ENCODE data around the gene ATP2B2. TPM values are rescaled to one million over a fixed set of nuclear protein-coding genes. Genes with fewer than 3 reads are reported as not detected.

The ATP2B2 gene
- total RNA-seq, 4 donors from 2014 or later, result 0.31 to 2.9 (median 1.8) TPM

DNA sequence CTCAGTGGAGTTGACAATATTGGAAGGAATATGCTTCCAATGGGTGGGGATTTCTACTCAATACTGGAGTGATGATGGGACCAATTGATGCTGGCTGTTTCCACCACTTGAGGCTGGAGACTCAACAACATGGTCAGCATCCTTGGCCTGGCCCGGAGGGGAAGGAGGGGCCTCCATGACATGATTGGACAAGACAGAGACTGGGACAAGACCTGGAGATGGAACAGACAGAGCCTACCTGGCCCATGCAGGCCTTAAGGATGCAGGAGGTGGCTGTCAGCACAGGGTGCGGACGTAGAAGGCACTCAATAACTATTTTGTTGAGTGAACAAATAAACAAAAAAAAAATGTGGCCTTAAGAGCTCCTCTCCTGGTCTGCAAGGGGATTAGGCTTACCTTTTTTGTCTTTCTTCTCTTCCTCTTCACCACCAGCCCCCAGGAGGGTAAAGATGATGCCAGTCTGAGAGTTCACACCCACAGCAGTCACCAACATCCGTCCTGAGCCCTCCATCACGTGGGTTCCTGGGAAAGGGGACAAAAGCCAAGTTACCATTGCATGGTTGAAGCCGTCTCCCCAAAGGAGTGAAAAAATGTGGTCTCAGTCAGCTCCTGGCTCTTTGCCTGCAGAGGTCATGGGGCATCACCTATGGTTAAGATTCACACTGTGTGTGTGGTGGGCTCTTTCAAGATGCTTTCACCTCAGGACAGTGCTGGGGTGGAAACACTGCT is 117.3 kb downstream of the ATP2B2 start:
- ATAC-seq, result no peak

GRCh38 chr3:10386121-10386520 is 119.3 kb downstream of the ATP2B2 start:
- no peaks in the 10 kb centered on the region for H3K36me3 ChIP-seq

More for the DNA sequence above, 117.3 kb downstream of the ATP2B2 start:
- in situ Hi-C loops (cut with MboI; ENCODE audit: low sequenced_read_pairs in 4 of 4), result no loop called here
- H3K27me3 ChIP-seq, result no peaks in the 10 kb centered on the region
- no peak for DNase-seq
- H3K4me3 ChIP-seq, result no peak overlapping the region
- intact Hi-C loops (cut with DNase I; ENCODE audit: low total_unique reads), result no loop called here
- no peaks in the 10 kb centered on the region for H3K4me1 ChIP-seq
- TF ChIP-seq CTCF (IDR thresholded peaks at IDR 0.05 in 4 of 5, conservative IDR thresholded peaks at IDR 0.05 in 1 of 5) (no peak), POLR2A (IDR thresholded peaks at IDR 0.05) (no peak)
- H3K9me3 ChIP-seq, result no peaks in the 10 kb centered on the region
- no peak overlapping the region for H3K27ac ChIP-seq
- no peaks in the 10 kb centered on the region for H3K36me3 ChIP-seq

GRCh38 chr3:10384541-10385360 is 120.6 kb downstream of the ATP2B2 start:
- in situ Hi-C loops (cut with MboI; ENCODE audit: low sequenced_read_pairs in 4 of 4) (no loop called here), intact Hi-C loops (cut with DNase I; ENCODE audit: low total_unique reads) (no loop called here)
- DNase-seq (no peak), ATAC-seq (no peak)
- Histone ChIP-seq H3K27ac (no peak overlapping the region), H3K9me3 (no peaks in the 10 kb centered on the region), H3K4me3 (no peak overlapping the region), H3K27me3 (no peaks in the 10 kb centered on the region), H3K4me1 (peaks cover 0 to 14% of the 10 kb centered on the region in 2 donors), H3K36me3 (no peaks in the 10 kb centered on the region)
- TF ChIP-seq POLR2A (IDR thresholded peaks at IDR 0.05) (no peak), CTCF (IDR thresholded peaks at IDR 0.05 in 4 of 5, conservative IDR thresholded peaks at IDR 0.05 in 1 of 5) (no peak)

More at GRCh38 chr3:10386121-10386520, 119.3 kb downstream of the ATP2B2 start:
- H3K4me3 ChIP-seq, result no peak overlapping the region
- ATAC-seq, result no peak
- H3K9me3 ChIP-seq, result no peaks in the 10 kb centered on the region
- no peaks in the 10 kb centered on the region for H3K27me3 ChIP-seq
- DNase-seq, result no peak
- in situ Hi-C loops (cut with MboI; ENCODE audit: low sequenced_read_pairs in 4 of 4), result no loop called here
- TF ChIP-seq CTCF (IDR thresholded peaks at IDR 0.05 in 4 of 5, conservative IDR thresholded peaks at IDR 0.05 in 1 of 5) (no peak), POLR2A (IDR thresholded peaks at IDR 0.05) (no peak)
- no peak overlapping the region for H3K27ac ChIP-seq
- H3K4me1 ChIP-seq, result peaks cover 0 to 7% of the 10 kb centered on the region in 2 donors
- intact Hi-C loops (cut with DNase I; ENCODE audit: low total_unique reads), result no loop called here

GRCh38 chr3:10383850-10384248 is 121.5 kb downstream of the ATP2B2 start:
- H3K4me3 ChIP-seq, result no peak overlapping the region
- DNase-seq, result no peak
- in situ Hi-C loops (cut with MboI; ENCODE audit: low sequenced_read_pairs in 4 of 4), result no loop called here
- H3K9me3 ChIP-seq, result no peaks in the 10 kb centered on the region
- intact Hi-C loops (cut with DNase I; ENCODE audit: low total_unique reads), result no loop called here
- H3K27ac ChIP-seq, result no peak overlapping the region
- TF ChIP-seq CTCF (IDR thresholded peaks at IDR 0.05 in 4 of 5, conservative IDR thresholded peaks at IDR 0.05 in 1 of 5) (no peak), POLR2A (IDR thresholded peaks at IDR 0.05) (no peak)
- H3K4me1 ChIP-seq, result peaks cover 0 to 14% of the 10 kb centered on the region in 2 donors
- ATAC-seq, result no peak
- no peaks in the 10 kb centered on the region for H3K36me3 ChIP-seq
- H3K27me3 ChIP-seq, result no peaks in the 10 kb centered on the region
